HL-60/S4 treated with retinoic acid at 250 ng/mL for 4 days and 3 days (cell line): ENCODE results near the gene MC1R.
"Not testable (repeated sequence)": the region's sequence is repeated elsewhere in the genome, so short reads cannot be mapped to it uniquely, and the experiment has no call there.

ENCODE experiments used
- in situ Hi-C: fragments of 300-500 bp; cut with MboI; formaldehyde crosslinking; loops from 2 replicates; pipeline ENCODE4 v1.7.0; 2022; ENCODE audit warnings: low sequenced_read_pairs

MC1R gene

DNA sequence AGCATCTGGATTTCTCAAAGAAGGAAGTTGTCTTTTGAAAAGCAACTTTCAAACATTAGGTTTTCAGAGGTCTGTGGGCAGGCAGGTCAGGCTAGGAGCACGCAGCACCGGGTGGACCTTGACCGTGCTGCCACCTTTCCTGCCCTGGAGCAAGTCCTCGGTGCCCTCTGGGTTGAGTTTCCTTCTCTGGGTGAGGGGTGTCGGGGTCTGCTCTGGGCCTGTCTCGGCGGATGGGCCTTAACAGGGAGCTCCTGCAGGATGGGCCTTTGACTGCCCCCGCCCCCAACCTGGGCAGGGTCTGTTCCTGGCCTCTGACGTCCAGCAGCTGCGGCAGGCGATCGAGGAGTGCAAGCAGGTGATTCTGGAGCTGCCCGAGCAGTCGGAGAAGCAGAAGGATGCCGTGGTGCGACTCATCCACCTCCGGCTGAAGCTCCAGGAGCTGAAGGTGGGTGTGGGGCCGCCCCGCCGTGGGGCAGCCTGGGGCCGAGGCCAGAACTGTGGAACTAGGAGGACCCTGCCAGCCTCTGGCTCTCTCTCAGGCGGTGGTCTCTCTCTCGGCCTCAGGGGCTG is 38.6 kb downstream of the MC1R start:
- in situ Hi-C loops: no loop called here

DNA sequence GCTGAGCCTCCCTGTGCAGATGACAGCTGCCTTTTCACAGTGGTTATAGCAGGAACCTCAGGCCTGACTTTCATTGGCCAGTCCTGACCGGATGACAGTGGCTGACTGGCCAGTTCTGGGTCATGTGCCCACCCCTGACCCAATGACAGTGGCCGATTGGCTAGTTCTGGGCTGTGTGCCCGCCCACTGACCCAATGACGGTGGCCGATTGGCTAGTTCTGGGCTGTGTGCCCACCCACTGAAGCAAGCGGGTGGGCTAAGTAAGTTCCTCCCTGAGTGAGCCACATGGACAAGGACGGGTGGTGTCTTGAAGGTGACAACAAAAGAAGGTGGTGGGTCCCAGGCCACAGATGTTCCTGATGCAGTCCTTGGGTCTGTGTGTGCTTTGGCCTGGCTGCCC is 39.4 kb downstream of the MC1R start:
- in situ Hi-C loops: no loop called here

GRCh38 chr16:89958596-89958995 is 39.9 kb downstream of the MC1R start:
- in situ Hi-C loops: no loop called here

DNA sequence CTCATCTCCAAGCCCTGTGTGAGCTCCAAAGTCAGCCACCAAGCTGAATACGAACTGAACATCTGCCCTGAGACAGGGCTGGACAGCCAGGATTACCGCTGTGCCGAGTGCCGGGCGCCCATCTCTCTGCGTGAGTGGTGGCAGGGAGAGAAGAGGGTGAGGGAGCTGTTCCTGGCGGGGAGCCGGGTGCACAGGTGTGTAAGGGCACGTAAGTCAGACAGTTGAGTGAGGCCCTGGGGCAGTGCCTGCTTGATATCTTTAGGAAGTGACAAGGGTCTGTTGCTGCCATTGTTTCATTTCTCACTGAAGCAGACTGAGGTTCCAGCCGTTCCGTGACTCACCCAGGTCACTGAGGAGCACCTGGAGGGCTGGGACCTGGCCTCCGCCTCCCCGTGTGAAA is 42.3 kb downstream of the MC1R start:
- in situ Hi-C loops: no loop called here

GRCh38 chr16:89961920-89962319 is 43.3 kb downstream of the MC1R start:
- in situ Hi-C loops: no loop called here

GRCh38 chr16:89962754-89963498 is 44.3 kb downstream of the MC1R start:
- in situ Hi-C loops: no loop called here

- in situ Hi-C loops: no loop called here
Observed at GRCh38 chr16:89964201-89964600, 45.5 kb downstream of the MC1R start.

DNA sequence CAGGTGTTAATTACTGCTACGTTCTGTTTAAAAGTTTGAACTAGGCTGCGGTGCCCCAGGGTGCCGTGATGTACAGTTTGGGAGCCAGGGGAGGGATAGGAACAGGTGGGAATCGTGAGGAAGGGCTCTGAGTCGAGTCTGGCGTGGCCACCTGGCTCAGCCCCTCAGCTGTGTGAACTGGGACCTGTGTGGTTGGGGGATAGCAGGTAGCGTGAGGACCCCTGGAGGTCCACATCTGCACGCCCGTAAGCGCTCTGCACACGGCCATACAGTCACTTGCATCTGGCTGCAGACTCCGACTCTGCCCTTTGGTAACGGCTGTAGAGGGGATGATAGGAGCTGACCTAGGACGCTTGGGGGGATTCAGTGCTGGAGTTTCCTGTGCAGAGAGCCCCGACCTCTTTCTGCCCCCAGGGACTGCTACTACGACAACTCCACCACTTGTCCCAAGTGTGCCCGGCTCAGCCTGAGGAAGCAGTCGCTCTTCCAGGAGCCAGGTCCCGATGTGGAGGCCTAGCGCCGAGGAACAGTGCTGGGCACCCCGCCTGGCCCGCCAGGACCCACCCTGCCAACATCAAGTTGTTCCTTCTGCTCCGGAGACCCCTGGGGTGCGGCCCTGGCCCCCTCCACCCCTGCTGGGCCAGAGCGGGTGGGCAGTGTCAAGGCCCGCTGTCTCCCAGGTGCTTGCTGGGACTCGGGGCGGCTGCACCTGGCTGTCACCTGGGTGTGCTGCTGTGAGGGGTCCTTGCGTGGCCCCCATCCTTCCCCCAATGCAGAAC is 47.0 kb downstream of the MC1R start:
- in situ Hi-C loops: no loop called here

GRCh38 chr16:89966756-89967155 is 48.1 kb downstream of the MC1R start:
- in situ Hi-C loops: no loop called here

DNA sequence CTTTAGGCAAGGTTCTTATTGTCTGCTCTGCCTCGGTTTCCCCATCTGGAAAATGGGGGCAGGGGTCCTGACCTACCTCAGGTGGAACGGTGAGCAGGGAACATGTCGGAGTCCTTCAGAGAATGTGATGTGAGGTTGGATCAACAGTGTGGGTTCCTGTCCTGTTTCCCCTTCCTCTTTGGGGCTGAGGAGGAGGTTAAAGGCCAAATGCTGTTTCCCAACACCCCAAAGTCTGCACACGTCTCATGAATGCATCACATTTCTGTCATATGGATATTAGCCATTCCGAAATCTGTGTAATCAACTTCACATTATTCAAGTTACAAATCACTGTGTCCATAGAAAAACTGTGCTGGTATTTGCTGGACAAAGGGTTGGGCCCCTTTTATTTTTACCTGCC is 48.8 kb downstream of the MC1R start:
- in situ Hi-C loops: not testable (repeated sequence)

DNA sequence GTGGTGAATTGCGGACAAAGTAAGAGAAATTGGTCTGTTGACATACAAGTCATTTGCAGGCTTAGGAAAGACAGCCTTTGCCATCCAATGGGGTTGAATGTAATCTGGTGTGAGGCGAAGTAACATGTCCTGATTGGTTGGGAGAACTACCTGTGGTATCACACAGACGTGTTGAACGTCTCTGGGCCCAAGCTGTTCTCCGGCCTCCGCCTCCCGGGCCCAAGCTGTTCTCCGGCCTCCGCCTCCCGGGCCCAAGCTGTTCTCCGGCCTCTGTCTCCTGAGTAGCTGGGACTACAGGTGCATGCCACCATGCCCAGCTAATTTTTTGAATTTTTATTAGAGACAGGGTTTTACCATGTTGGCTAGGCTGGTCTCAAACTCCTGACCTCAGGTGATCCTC is 49.4 kb downstream of the MC1R start:
- in situ Hi-C loops: not testable (repeated sequence)

- in situ Hi-C loops: no loop called here
Observed at GRCh38 chr16:89969741-89970410, 51.2 kb downstream of the MC1R start.
